Stimulated activated effector memory CD8-positive, alpha-beta T cell treated with anti-CD3 and anti-CD28 coated beads, Interleukin-12 subunit alpha, Interleukin-12 subunit beta, amount 100 ng/mL, for 72 hours (primary cell): Measurements from ENCODE around the gene DDX39B.
"Not testable (repeated sequence)": the region's sequence is repeated elsewhere in the genome, so short reads cannot be mapped to it uniquely, and the experiment has no call there.

Experiments used
- ATAC-seq: fragments of 150-1000 bp; cut with Tn5 transposase; 2 replicates; pipeline ENCODE4 v1.10.0; 2021
- DNase-seq, 2 donors: peaks; one replicate each; pipeline ENCODE4 v3.0.0; 2021 to 2022; ENCODE audit warnings: low spot score in 2 of 2
- H3K27ac Mint-ChIP-seq: one replicate; pipeline ENCODE4 v1.8.0; 2022; ENCODE audit warnings: mild to moderate bottlenecking, mixed read lengths
- H3K36me3 Mint-ChIP-seq: one replicate; pipeline ENCODE4 v1.8.0; 2022; ENCODE audit warnings: mild to moderate bottlenecking, mixed read lengths
- H3K4me1 Mint-ChIP-seq: one replicate; pipeline ENCODE4 v1.8.0; 2022; ENCODE audit warnings: mixed read lengths
- H3K4me3 Mint-ChIP-seq: one replicate; pipeline ENCODE4 v1.8.0; 2022; ENCODE audit warnings: mild to moderate bottlenecking, mixed read lengths
- H3K9me3 Mint-ChIP-seq: one replicate; pipeline ENCODE4 v1.8.0; 2022; ENCODE audit warnings: mixed read lengths

Gene DDX39B

DNA sequence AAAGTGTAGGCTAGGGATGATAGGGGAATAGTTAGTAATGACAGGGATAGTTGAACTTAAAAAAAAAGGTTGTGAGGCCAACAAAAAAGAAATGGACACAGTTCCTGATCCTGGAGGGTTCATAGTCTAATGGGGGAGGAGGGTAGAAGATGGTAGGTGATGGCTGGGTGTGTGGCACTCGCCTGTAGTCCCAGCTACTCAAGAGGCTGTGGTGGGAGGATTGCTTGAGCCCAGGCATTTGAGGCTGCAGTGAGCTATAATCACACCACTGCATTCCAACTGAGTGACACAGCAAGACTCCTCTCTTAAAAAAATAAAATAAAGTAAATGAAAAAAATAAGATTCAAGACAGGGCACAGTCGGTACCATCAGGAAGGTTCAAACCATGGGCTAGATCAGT lies 46.2 kb downstream of the DDX39B start:
- H3K4me1 Mint-ChIP-seq, result peaks cover 54% of the 10 kb centered on the region
- H3K9me3 Mint-ChIP-seq, result no peaks in the 10 kb centered on the region
- H3K4me3 Mint-ChIP-seq, result peak overlapping the region; percentile 78
- ATAC-seq (no peak), DNase-seq (no peak)
- H3K27ac Mint-ChIP-seq, result peak overlapping the region; percentile 51
- H3K36me3 Mint-ChIP-seq, result peaks cover 19% of the 10 kb centered on the region

DNA sequence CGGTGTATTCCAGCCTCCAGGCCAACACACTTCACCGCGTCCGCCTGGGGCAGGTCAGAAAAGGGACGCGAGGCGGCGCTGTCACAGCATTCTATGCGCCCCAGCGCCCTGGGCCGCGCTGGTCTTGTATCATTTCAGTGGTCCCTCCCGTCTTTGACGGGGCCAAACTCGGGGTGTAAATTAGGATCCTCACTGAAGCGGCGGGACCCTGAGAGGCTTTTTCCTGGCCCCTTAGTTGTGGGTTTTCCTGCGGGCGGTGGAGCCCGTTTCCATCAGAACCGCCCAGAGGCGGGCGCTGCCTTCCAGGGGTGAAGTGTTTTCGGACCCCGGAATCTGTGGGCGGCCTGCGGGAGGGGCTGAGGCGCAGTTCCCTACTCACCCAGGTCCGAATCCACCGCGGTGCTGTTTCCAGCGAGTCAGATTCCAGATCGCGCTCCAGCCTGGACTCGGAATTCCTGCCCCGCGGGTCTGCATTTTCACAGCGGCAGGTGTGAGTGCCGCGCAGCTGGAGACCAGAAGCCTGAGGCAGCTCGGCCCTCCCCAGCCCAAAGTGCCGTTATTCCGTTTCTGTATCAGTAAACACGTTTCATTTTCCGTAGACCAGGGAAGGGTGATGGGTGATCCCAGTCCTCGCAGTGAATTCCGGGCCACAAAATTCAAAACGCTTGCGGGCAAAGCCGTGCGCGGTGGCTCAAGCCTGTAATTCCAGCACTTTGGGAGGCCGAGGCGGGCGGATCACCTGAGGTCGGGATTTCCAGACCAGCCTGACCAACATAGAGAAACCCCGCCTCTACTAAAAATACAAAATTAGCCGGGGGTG lies 47.7 kb downstream of the DDX39B start:
- Mint-ChIP-seq H3K4me1 (peaks cover 48% of the 10 kb centered on the region), H3K27ac (peak overlapping the region; percentile 51), H3K9me3 (no peaks in the 10 kb centered on the region), H3K36me3 (peaks cover 21% of the 10 kb centered on the region), H3K4me3 (peak overlapping the region; percentile 78)
- ATAC-seq (peak; percentile 73), DNase-seq (peak; percentile 77 to 91)

DNA sequence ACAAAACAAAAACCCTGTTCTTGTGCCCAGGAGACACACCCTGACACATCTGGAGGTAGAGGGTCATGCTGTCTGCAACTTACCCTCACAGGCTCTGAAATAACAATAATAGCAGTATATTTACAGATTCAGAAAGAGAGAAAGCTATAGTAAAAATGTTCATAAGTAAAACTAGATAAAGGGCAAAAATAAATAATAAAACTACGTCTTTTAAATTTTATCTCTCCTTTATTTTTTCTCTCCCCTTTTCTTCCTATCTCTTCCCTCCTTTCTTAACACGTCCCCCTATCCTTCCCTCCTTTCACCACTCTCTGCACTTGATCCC lies 48.3 kb downstream of the DDX39B start:
- peak overlapping the region; percentile 51 for H3K27ac Mint-ChIP-seq
- peaks cover 42% of the 10 kb centered on the region for H3K4me1 Mint-ChIP-seq
- H3K36me3 Mint-ChIP-seq, result peaks cover 21% of the 10 kb centered on the region
- peak overlapping the region; percentile 78 for H3K4me3 Mint-ChIP-seq
- not testable (repeated sequence) for ATAC-seq, H3K9me3 Mint-ChIP-seq, DNase-seq

DNA sequence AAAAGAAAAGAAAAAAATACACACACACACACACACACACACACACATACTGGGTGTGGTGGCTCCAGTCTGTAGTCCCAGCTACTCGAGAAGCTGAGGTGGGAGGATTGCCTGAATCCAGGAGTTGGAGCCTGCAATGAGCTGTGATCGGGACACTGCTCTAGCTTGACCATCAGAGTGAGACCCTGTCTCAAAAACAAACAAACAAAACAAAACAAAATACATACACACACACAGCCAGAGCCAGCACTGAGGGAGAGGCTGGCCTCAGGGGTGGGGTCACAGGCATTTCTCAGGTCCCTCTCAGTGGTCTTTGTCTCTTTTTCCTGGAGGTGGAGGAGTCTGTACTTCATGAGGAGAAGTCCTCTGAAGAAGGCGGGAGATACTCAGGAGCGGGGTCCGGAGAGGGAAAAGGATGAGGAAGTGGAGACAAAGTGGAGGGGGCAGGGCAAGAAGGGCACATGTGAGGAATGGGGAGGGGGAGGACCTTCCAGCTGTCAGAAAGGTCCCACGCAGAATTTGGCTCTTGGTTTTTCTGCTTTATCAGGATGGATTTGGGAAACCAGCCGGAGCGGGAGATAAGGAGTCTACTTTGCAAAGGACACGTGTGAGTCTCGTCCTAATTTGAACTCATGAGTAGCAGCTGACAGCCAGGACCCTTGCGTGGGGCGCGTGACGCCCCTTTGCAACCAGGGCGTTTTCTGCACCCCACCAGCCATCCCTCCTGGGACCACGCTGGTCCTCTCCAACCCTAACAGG lies 51.5 kb downstream of the DDX39B start:
- H3K9me3 Mint-ChIP-seq, result no peaks in the 10 kb centered on the region
- DNase-seq (no peak), ATAC-seq (no peak)
- H3K36me3 Mint-ChIP-seq, result peaks cover 6% of the 10 kb centered on the region
- peak overlapping the region; percentile 61 for H3K27ac Mint-ChIP-seq
- peaks cover 19% of the 10 kb centered on the region for H3K4me1 Mint-ChIP-seq
- no peak overlapping the region for H3K4me3 Mint-ChIP-seq

DNA sequence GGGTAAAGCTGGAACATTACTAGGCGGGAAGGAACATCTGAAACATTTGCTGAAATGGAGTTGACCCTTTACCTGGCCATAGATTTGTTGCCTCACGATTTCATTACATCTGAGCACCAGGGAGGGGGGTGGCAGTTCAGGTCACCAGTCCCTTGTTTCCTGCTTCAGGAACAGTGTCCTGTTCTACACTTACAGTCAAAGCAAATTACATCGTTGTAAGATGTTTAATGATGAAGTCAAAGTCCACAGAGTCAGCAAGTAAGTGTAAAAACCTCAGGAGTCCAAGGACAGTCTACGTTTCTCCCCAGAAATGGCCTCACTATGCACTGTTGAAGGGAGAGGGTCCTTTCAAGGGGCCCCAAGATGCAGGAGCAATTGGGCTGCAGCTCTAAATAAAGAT lies 52.7 kb downstream of the DDX39B start:
- no peak overlapping the region for H3K27ac Mint-ChIP-seq
- no peak overlapping the region for H3K4me3 Mint-ChIP-seq

DNA sequence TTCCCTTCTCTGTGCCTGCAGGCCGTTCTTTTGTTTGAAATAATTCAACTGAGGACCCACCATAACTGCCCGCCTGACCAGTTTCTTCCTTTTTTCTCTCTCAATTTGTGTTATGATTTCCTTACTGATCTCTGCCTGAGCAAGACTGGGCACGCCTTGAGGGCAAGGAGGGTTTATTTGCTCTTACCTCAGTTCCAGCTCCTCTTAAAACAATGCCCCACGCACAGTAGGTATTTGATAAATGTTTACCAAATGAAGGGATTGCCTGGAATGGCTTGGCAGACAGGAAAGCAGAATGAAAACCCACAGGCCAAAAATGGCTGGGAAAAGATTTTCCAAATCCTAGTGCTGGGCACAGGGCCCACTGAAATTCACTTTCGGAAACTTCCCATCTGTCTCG lies 54.1 kb downstream of the DDX39B start:
- DNase-seq, H3K27ac Mint-ChIP-seq, H3K36me3 Mint-ChIP-seq, H3K9me3 Mint-ChIP-seq, H3K4me3 Mint-ChIP-seq, ATAC-seq: not testable (repeated sequence)
- peaks cover 10% of the 10 kb centered on the region for H3K4me1 Mint-ChIP-seq

More for the DNA sequence above, 52.7 kb downstream of the DDX39B start:
- ATAC-seq (no peak), DNase-seq (no peak)
- Mint-ChIP-seq H3K9me3 (no peaks in the 10 kb centered on the region), H3K4me1 (peaks cover 17% of the 10 kb centered on the region), H3K36me3 (peaks cover 6% of the 10 kb centered on the region)

DNA sequence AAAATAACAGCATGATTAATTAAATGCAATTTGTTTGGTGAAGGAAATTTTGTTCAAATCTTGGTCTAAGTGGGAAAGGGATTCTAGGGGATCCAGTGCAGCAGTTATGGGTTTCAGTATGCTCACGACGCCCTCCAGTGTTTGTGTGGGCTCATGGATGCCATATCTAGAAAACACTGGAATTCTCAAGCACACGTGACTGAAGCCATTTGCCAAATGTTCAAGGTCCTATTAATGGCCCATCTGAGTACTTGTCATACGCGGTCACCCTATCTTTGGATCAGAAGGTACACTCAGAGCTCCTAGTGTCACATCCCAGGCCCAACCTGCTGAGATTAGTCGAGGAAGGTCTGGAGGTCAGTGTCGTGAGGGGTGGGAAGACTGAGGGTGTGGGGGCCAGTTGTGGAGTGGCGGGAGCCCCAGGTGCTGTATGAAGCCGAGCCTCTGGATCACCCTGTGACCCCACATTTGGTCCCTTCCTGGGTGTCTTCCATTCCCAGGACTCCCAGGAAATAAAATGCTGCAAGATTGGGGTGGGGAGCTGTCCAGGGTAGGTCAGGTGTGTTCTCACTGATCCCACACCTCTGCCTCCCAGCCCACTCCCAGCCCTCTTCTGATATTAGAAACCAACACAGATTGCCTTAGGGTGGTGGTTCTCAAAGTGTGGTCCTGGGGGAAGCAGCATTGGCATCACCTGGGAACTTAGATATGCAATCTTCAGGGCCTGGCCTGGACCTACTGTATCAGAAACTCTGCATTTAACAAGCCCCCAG lies 55.6 kb downstream of the DDX39B start:
- H3K9me3 Mint-ChIP-seq, DNase-seq, H3K36me3 Mint-ChIP-seq, H3K27ac Mint-ChIP-seq, H3K4me3 Mint-ChIP-seq, ATAC-seq: not testable (repeated sequence)
- peaks cover 10% of the 10 kb centered on the region for H3K4me1 Mint-ChIP-seq

DNA sequence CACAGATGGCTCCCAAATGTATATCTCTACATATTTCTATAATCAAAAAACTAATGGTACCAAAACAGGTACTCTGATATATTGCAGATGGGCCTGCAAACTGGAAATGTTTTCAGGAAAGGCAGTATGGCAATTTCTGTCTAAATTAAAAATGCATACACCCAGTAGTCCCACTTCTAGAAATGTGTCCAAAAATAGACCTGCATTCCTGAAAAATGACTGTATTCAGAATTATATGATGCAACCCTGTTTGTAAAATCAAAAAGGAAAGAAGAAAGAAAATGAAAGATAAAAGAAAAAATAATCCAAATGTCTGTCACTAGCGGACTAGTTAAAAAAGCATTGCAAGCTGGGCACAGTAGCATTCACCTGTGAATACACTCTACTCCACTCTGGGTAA lies 56.7 kb downstream of the DDX39B start:
- DNase-seq (no peak), ATAC-seq (no peak)
- H3K27ac Mint-ChIP-seq, result no peak overlapping the region

DNA sequence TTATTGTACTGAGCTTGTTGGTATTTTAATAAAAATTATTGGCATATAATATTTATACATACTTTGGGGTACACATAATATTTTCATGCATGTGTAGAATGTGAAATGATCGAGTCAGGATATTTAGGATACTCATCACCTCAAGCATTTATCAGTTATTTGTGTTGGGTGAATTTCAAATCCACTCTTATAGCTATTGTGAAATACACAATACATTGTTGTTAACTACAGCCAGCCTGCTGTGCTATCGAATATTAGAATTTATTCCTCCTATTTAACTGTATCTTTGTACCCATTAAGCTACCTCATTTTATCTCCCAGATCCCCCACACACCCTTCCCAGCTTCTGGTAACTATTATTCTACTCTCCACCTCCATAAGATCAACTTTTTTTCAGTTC lies 58.4 kb downstream of the DDX39B start:
- H3K4me1 Mint-ChIP-seq, result peaks cover 10% of the 10 kb centered on the region
- no peak overlapping the region for H3K4me3 Mint-ChIP-seq
- no peak for ATAC-seq
- H3K9me3 Mint-ChIP-seq, result no peaks in the 10 kb centered on the region
- no peak overlapping the region for H3K27ac Mint-ChIP-seq
- H3K36me3 Mint-ChIP-seq, result no peaks in the 10 kb centered on the region
- DNase-seq, result no peak

More for the DNA sequence above, 56.7 kb downstream of the DDX39B start:
- H3K36me3 Mint-ChIP-seq, result peaks cover 1% of the 10 kb centered on the region
- H3K4me1 Mint-ChIP-seq, result peaks cover 4% of the 10 kb centered on the region
- H3K9me3 Mint-ChIP-seq, result no peaks in the 10 kb centered on the region
- no peak overlapping the region for H3K4me3 Mint-ChIP-seq

DNA sequence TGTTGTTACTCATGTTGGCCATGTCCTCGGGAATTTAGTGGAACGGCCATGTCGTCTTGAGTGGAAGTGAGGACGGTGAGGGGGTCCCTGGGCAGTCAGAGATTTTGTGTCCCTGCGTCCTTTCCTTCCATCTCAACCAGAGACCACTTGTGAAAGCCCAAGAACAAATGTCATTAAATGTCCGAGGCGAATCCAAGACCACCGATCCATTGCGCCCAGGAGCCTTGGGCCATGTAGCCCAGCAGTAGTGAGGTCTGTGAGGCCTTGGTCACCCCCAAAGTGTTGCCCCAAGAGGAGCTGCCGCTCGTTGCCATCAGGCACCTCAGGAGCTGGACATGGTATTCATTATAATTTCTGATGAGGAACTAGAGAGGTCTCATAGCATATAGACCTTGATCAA lies 61.2 kb downstream of the DDX39B start:
- Mint-ChIP-seq H3K4me1 (peaks cover 12% of the 10 kb centered on the region), H3K9me3 (no peaks in the 10 kb centered on the region), H3K36me3 (peaks cover 8% of the 10 kb centered on the region), H3K27ac (no peak overlapping the region), H3K4me3 (no peak overlapping the region)
- DNase-seq, result no peak
- ATAC-seq, result no peak
